ENCODE data around the gene ASB3. TPM values are rescaled to one million over a fixed set of nuclear protein-coding genes. Genes with fewer than 3 reads are reported as not detected.
"Not testable (repeated sequence)": the region's sequence is repeated elsewhere in the genome, so short reads cannot be mapped to it uniquely, and the experiment has no call there.

ASB3 gene
- total and polyA plus RNA-seq, 4 donors, result 7.0 to 54.9 (median 18.1) TPM

- no peak overlapping the region for H3K9ac ChIP-seq (ENCODE audit: insufficient read depth in 1 of 2, low read length in 2 of 2)
- no peak overlapping the region for H3K4me3 ChIP-seq
- no peak for TF ChIP-seq CTCF (IDR thresholded peaks at IDR 0.05; ENCODE audit: control extremely low read depth, extremely low read depth)
- H3K27ac ChIP-seq (ENCODE audit: low read depth in 1 of 2, low read length in 1 of 2), result no peak overlapping the region
- peaks cover 0 to 12% (median 0%) of the 10 kb centered on the region in 5 donors for H3K4me1 ChIP-seq (ENCODE audit: control insufficient read depth in 5 of 5, insufficient read depth in 5 of 5, low read length in 5 of 5)
- ATAC-seq (ENCODE audit: insufficient read depth, low FRiP score), result no peak
- no peak for DNase-seq
- 80 to 96% methylated on average over 1 of the region's 1 CpG for WGBS, 2 donors
- H3K27me3 ChIP-seq (ENCODE audit: control insufficient read depth in 3 of 3, insufficient read depth in 3 of 3, low read length in 2 of 3), result no peaks in the 10 kb centered on the region
- peaks cover 0 to 9% (median 4%) of the 10 kb centered on the region in 4 donors for H3K36me3 ChIP-seq (ENCODE audit: control insufficient read depth in 4 of 4, insufficient read depth in 4 of 4, low read length in 4 of 4)
- H3K9me3 ChIP-seq (ENCODE audit: control insufficient read depth in 4 of 4, insufficient read depth in 3 of 4, low read length in 3 of 4), result no peaks in the 10 kb centered on the region
These were observed 21.0 kb downstream of the ASB3 start for GRCh38 chr2:53765767-53766166.

GRCh38 chr2:53757206-53757605 is 29.5 kb downstream of the ASB3 start:
- not testable (repeated sequence) for H3K9me3 ChIP-seq (ENCODE audit: control insufficient read depth in 4 of 4, insufficient read depth in 3 of 4, low read length in 3 of 4); H3K9ac ChIP-seq (ENCODE audit: insufficient read depth in 1 of 2, low read length in 2 of 2); H3K4me3 ChIP-seq; H3K27ac ChIP-seq (ENCODE audit: low read depth in 1 of 2, low read length in 1 of 2); H3K27me3 ChIP-seq (ENCODE audit: control insufficient read depth in 3 of 3, insufficient read depth in 3 of 3, low read length in 2 of 3); DNase-seq; ATAC-seq (ENCODE audit: insufficient read depth, low FRiP score); H3K4me1 ChIP-seq (ENCODE audit: control insufficient read depth in 5 of 5, insufficient read depth in 5 of 5, low read length in 5 of 5)
- WGBS, 2 donors, result 97 to 98% methylated on average over 14 of the region's 14 CpGs
- H3K36me3 ChIP-seq (ENCODE audit: control insufficient read depth in 4 of 4, insufficient read depth in 4 of 4, low read length in 4 of 4), result peaks cover 3 to 19% (median 10%) of the 10 kb centered on the region in 4 donors

GRCh38 chr2:53756644-53757043 is 30.1 kb downstream of the ASB3 start:
- peaks cover 3 to 17% (median 10%) of the 10 kb centered on the region in 4 donors for H3K36me3 ChIP-seq (ENCODE audit: control insufficient read depth in 4 of 4, insufficient read depth in 4 of 4, low read length in 4 of 4)
- H3K27me3 ChIP-seq (ENCODE audit: control insufficient read depth in 3 of 3, insufficient read depth in 3 of 3, low read length in 2 of 3), result no peaks in the 10 kb centered on the region
- peaks cover 0 to 3% (median 0%) of the 10 kb centered on the region in 4 donors for H3K9me3 ChIP-seq (ENCODE audit: control insufficient read depth in 4 of 4, insufficient read depth in 3 of 4, low read length in 3 of 4)
- H3K4me3 ChIP-seq, result no peak overlapping the region
- H3K27ac ChIP-seq (ENCODE audit: low read depth in 1 of 2, low read length in 1 of 2), result no peak overlapping the region
- DNase-seq, result no peak
- ATAC-seq (ENCODE audit: insufficient read depth, low FRiP score), result no peak
- no peak overlapping the region for H3K9ac ChIP-seq (ENCODE audit: insufficient read depth in 1 of 2, low read length in 2 of 2)
- TF ChIP-seq CTCF (IDR thresholded peaks at IDR 0.05; ENCODE audit: control extremely low read depth, extremely low read depth), result no peak
- WGBS, 2 donors, result 97 to 98% methylated on average over 15 of the region's 15 CpGs
- no peaks in the 10 kb centered on the region for H3K4me1 ChIP-seq (ENCODE audit: control insufficient read depth in 5 of 5, insufficient read depth in 5 of 5, low read length in 5 of 5)

GRCh38 chr2:53755121-53755520 is 31.6 kb downstream of the ASB3 start:
- WGBS, 2 donors, result 56 to 74% methylated on average over 2 of the region's 2 CpGs
- H3K4me3 ChIP-seq, result no peak overlapping the region
- H3K27me3 ChIP-seq (ENCODE audit: control insufficient read depth in 3 of 3, insufficient read depth in 3 of 3, low read length in 2 of 3), result no peaks in the 10 kb centered on the region
- H3K9ac ChIP-seq (ENCODE audit: insufficient read depth in 1 of 2, low read length in 2 of 2), result no peak overlapping the region
- no peaks in the 10 kb centered on the region for H3K4me1 ChIP-seq (ENCODE audit: control insufficient read depth in 5 of 5, insufficient read depth in 5 of 5, low read length in 5 of 5)
- H3K27ac ChIP-seq (ENCODE audit: low read depth in 1 of 2, low read length in 1 of 2), result no peak overlapping the region
- ATAC-seq (ENCODE audit: insufficient read depth, low FRiP score) (peak; percentile 49), DNase-seq (no peak)
- TF ChIP-seq CTCF (IDR thresholded peaks at IDR 0.05; ENCODE audit: control extremely low read depth, extremely low read depth), result no peak
- H3K36me3 ChIP-seq (ENCODE audit: control insufficient read depth in 4 of 4, insufficient read depth in 4 of 4, low read length in 4 of 4), result peaks cover 4 to 15% (median 10%) of the 10 kb centered on the region in 4 donors
- H3K9me3 ChIP-seq (ENCODE audit: control insufficient read depth in 4 of 4, insufficient read depth in 3 of 4, low read length in 3 of 4), result peaks cover 0 to 3% (median 0%) of the 10 kb centered on the region in 4 donors
